H1 (cell line): ENCODE measurements around the gene NOTCH2. TPM values are rescaled to one million over a fixed set of nuclear protein-coding genes. Genes with fewer than 3 reads are reported as not detected.
"Not testable (repeated sequence)": the region's sequence is repeated elsewhere in the genome, so short reads cannot be mapped to it uniquely, and the experiment has no call there.

Experiments used
- CTCF ChIA-PET: fragments of 300-600 bp; sonication (Branson Sonifier 250); formaldehyde crosslinking; loops from one replicate; lab custom pipeline; 2021; ENCODE audit not compliant: partially characterized antibody; lab: Charles Lee
- POLR2A ChIA-PET: fragments of 300-600 bp; sonication (Branson Sonifier 250); formaldehyde crosslinking; loops from one replicate; lab custom pipeline; 2021; ENCODE audit warnings: inconsistent platforms; ENCODE audit not compliant: partially characterized antibody; lab: Charles Lee
- DNase-seq, 2 experiments: peaks; one replicate each; pipeline versions ENCODE4 v3.0.0 to v3.0.0-alpha.2; 2010 to 2022; ENCODE audit warnings: low spot score in 2 of 2, low read depth in 1 of 2, mixed read lengths in 1 of 2
- FAIRE-seq: peaks from 2 replicates; lab custom pipeline; 2011; peaks lifted over from hg19 to GRCh38; lab: Jason Lieb, UNC
- H2AFZ ChIP-seq: 2 replicates; pipeline ENCODE4 v1.8.1; 2012; ENCODE audit warnings: low read length, inconsistent platforms
- H2AK5ac ChIP-seq: 2 replicates; pipeline ENCODE4 v1.6.1; 2013; ENCODE audit warnings: low read depth, low read length
- H2BK120ac ChIP-seq: replicated peaks from 2 replicates; pipeline ENCODE3; 2013; ENCODE audit warnings: low read depth, low read length, inconsistent platforms
- H2BK12ac ChIP-seq: 2 replicates; pipeline ENCODE4 v1.6.1; 2013; ENCODE audit warnings: low read depth, low read length
- H2BK15ac ChIP-seq: 2 replicates; pipeline ENCODE4 v1.6.1; 2013; ENCODE audit warnings: low read length
- H2BK20ac ChIP-seq: 2 replicates; pipeline ENCODE4 v1.6.1; 2013; ENCODE audit warnings: low read length
- H2BK5ac ChIP-seq: 2 replicates; pipeline ENCODE4 v1.6.1; 2013; ENCODE audit warnings: low read depth, low read length
- H3K14ac ChIP-seq: 2 replicates; pipeline ENCODE4 v1.6.1; 2013; ENCODE audit warnings: inconsistent platforms; ENCODE audit not compliant: insufficient read length
- H3K18ac ChIP-seq: 2 replicates; pipeline ENCODE4 v1.6.1; 2013; ENCODE audit warnings: low read length; ENCODE audit errors: extremely low read depth
- H3K23ac ChIP-seq: 2 replicates; pipeline ENCODE4 v1.6.1; 2013; ENCODE audit warnings: inconsistent platforms; ENCODE audit not compliant: insufficient read length
- H3K23me2 ChIP-seq: 2 replicates; pipeline ENCODE4 v1.6.1; 2013; ENCODE audit warnings: low read depth, low read length
- H3K27ac ChIP-seq: 2 replicates; pipeline ENCODE4 v1.6.1; 2011; ENCODE audit warnings: low read depth, low read length, inconsistent platforms
- H3K27me3 ChIP-seq, 4 experiments: replicated peaks in 1 of 4; 1 replicate in 1 of 4; 2 replicates in 3 of 4; pipeline versions ENCODE4 v1.6.1 to v1.8.1; 2011 to 2013; ENCODE audit warnings: low read length in 3 of 4, mild to moderate bottlenecking in 3 of 4, inconsistent platforms in 2 of 4, mixed read lengths in 2 of 4, moderate library complexity in 1 of 4; ENCODE audit not compliant: control insufficient read depth in 3 of 4, insufficient read depth in 3 of 4; ENCODE audit errors: extremely low read depth in 1 of 4
- H3K36me3 ChIP-seq, 4 experiments: 2 replicates each; pipeline versions ENCODE4 v1.6.1 to v1.8.1; 2011 to 2013; ENCODE audit warnings: mild to moderate bottlenecking in 4 of 4, low read length in 3 of 4, moderate library complexity in 2 of 4, control low read depth in 1 of 4, inconsistent platforms in 1 of 4; ENCODE audit not compliant: insufficient read depth in 4 of 4, control insufficient read depth in 2 of 4
- H3K4ac ChIP-seq: replicated peaks from 2 replicates; pipeline ENCODE3; 2013; ENCODE audit warnings: low read length, low read depth, mixed read lengths, inconsistent platforms; ENCODE audit not compliant: insufficient read length
- H3K4me1 ChIP-seq, 4 experiments: replicated peaks in 1 of 4; 1 replicate in 1 of 4; 2 replicates in 3 of 4; pipeline versions ENCODE4 v1.6.1 to v1.8.1; 2011 to 2013; ENCODE audit warnings: low read length in 3 of 4, inconsistent platforms in 2 of 4, mixed read lengths in 1 of 4; ENCODE audit not compliant: insufficient read depth in 4 of 4, control insufficient read depth in 3 of 4
- H3K4me2 ChIP-seq, 2 experiments: 2 replicates each; pipeline versions ENCODE4 v1.6.1 to v1.8.1; 2011 to 2013; ENCODE audit warnings: low read depth in 2 of 2, low read length in 2 of 2, control low read depth in 1 of 2, inconsistent platforms in 1 of 2, mild to moderate bottlenecking in 1 of 2; ENCODE audit not compliant: insufficient read depth in 1 of 2
- H3K4me3 ChIP-seq, 4 experiments: fragments of 200-600, 300-600 bp in 1 of 4; sonication (generic), shearing (Covaris generic), sonication (Bioruptor Twin) in 1 of 4; 2 replicates each; pipeline versions ENCODE4 v1.5.1 to v1.8.1; 2011 to 2016; ENCODE audit warnings: low read length in 4 of 4, low read depth in 3 of 4, control low read depth in 2 of 4, inconsistent platforms in 2 of 4, mild to moderate bottlenecking in 2 of 4, mixed read lengths in 1 of 4, moderate library complexity in 1 of 4; ENCODE audit not compliant: insufficient read depth in 2 of 4; ENCODE audit errors: extremely low read depth in 1 of 4
- H3K56ac ChIP-seq: replicated peaks from 2 replicates; pipeline ENCODE3; 2013; ENCODE audit warnings: low read depth, mild to moderate bottlenecking, mixed read lengths, low read length, inconsistent platforms; ENCODE audit not compliant: insufficient read length
- H3K79me1 ChIP-seq: 2 replicates; pipeline ENCODE4 v1.6.1; 2013; ENCODE audit warnings: low read depth, low read length, control low read depth
- H3K79me2 ChIP-seq, 2 experiments: 2 replicates each; pipeline versions ENCODE4 v1.6.1 to v1.8.1; 2012 to 2013; ENCODE audit warnings: low read length in 2 of 2, mild to moderate bottlenecking in 2 of 2, inconsistent platforms in 1 of 2; ENCODE audit not compliant: insufficient read depth in 2 of 2, control insufficient read depth in 1 of 2
- H3K9ac ChIP-seq, 4 experiments: replicated peaks in 1 of 4; 1 replicate in 1 of 4; 2 replicates in 3 of 4; pipeline versions ENCODE4 v1.6.1 to v1.8.1; 2011 to 2013; ENCODE audit warnings: low read depth in 3 of 4, low read length in 3 of 4, control low read depth in 2 of 4, mild to moderate bottlenecking in 2 of 4, moderate library complexity in 2 of 4, inconsistent platforms in 1 of 4; ENCODE audit errors: extremely low read depth in 1 of 4
- H3K9me3 ChIP-seq, 2 experiments: 2 replicates each; pipeline versions ENCODE4 v1.6.1 to v1.8.1; 2012 to 2013; ENCODE audit warnings: mild to moderate bottlenecking in 2 of 2, moderate library complexity in 2 of 2, control low read depth in 1 of 2, inconsistent platforms in 1 of 2, low read depth in 1 of 2, low read length in 1 of 2, mixed read lengths in 1 of 2; ENCODE audit not compliant: insufficient read depth in 2 of 2
- H4K20me1 ChIP-seq, 2 experiments: replicated peaks in 1 of 2; 2 replicates each; pipeline versions ENCODE3 to v1.8.1; 2011 to 2013; ENCODE audit warnings: inconsistent platforms in 2 of 2, low read length in 2 of 2, mild to moderate bottlenecking in 1 of 2; ENCODE audit not compliant: insufficient read depth in 2 of 2, control insufficient read depth in 1 of 2
- H4K5ac ChIP-seq: 2 replicates; pipeline ENCODE4 v1.6.1; 2013; ENCODE audit warnings: low read length, low read depth, mixed read lengths, inconsistent platforms; ENCODE audit not compliant: insufficient read length
- H4K8ac ChIP-seq: 2 replicates; pipeline ENCODE4 v1.8.0; 2013; ENCODE audit warnings: mild to moderate bottlenecking, moderate library complexity, low read length, inconsistent platforms; ENCODE audit not compliant: insufficient read depth; ENCODE audit errors: extremely low read depth
- H4K91ac ChIP-seq: replicated peaks from 2 replicates; pipeline ENCODE3; 2013; ENCODE audit warnings: low read length, mixed read lengths, inconsistent platforms; ENCODE audit not compliant: insufficient read length
- WGBS, 2 experiments: shearing (Covaris generic) in 1 of 2; methylation state at CpG; one replicate each; pipeline versions ENCODE4 v1.1.6 to v1.1.7; 2013 to 2015; ENCODE audit warnings: low lambda C conversion rate in 2 of 2, mixed read lengths in 2 of 2, inconsistent platforms in 1 of 2, low coverage in 1 of 2, missing lambda C conversion rate in 1 of 2; ENCODE audit not compliant: insufficient replicate concordance in 2 of 2, insufficient coverage in 1 of 2, insufficient read length in 1 of 2; ENCODE audit errors: extremely low coverage in 1 of 2, missing lambda C conversion rate in 1 of 2; 5-methylcytosine and 5-hydroxymethylcytosine counted together
- polyA plus RNA-seq, 7 experiments: library from polyadenylated mRNA; depleted of rRNA in 3 of 7; stranded (reverse) in 5 of 7; unstranded in 2 of 7; fragments of >200 nt in 5 of 7; fragments of 200-250 nt in 2 of 7; gene quantifications; 1 replicate in 5 of 7; 2 replicates in 1 of 7; 4 replicates in 1 of 7; pipeline versions ENCODE4 v1.2.1 to v1.2.3, GENCODE V29; 2011 to 2013; ENCODE audit warnings: missing spikeins in 2 of 7, mixed read lengths in 2 of 7
- total RNA-seq: library from RNA; stranded (reverse); fragmentation: NEBNext Ultra II Directional; extraction: Animal tissue kit (Norgen Biotek cat#: 25700); gene quantifications from 2 replicates; pipeline ENCODE4 v1.2.1, GENCODE V29; 2021

Gene NOTCH2
- total and polyA plus RNA-seq, 2 of the 8 experiments (the other 6 are each of a cell fraction or from before 2014, with no cell fraction given) = 17.7 to 63.0 TPM

DNA sequence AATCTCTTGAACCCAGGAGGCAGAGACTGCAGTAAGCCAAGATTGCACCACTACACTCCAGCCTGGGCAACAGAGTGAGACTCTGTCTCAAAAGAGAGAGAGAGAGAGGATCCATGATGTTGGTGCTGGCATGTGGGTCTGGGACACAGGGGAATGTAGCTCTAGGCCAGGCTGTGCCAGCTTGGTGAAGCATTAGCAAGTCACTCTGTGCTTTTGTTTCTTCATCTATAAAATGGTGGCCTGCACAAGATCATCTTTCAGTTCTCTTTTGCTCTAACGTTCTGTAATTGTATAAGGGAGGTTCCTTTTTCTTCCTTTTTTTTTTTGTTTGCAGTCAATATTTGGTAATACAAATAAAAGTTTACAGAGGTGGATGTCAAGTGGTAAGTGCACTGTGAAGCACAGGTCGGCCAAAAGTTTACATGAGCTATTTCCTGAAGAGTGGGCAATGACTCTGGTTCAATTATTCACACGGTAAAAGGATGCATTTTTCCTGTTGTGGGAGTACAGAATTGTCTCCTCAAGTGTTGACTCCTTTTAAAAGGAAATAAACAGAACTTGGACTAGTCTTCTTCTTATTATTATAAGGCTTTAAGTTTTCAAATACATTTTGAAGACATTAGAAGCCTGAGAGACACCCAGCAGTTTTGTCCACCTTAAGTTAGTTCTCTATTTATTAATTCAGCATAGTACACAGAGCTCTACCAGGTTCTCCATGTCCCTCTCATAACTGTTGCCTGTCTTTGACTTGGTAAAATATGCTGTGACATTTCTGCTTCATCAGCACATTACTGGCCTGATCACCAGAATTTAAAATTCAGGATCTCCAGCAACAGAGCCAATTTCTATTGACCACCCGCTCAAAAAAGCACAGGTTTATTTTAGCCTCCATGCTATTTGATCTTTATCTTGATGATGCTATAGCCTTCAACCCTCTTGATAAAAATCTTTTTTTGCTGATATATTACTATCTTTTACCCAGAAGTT lies 23.1 kb upstream of the NOTCH2 start:
- H3K79me1 ChIP-seq, H2BK5ac ChIP-seq, H2BK15ac ChIP-seq, H2AFZ ChIP-seq, POLR2A ChIA-PET, H4K91ac ChIP-seq, H3K23me2 ChIP-seq, H3K56ac ChIP-seq, H3K4me3 ChIP-seq, H4K20me1 ChIP-seq, H3K27ac ChIP-seq, H3K14ac ChIP-seq, FAIRE-seq, H3K4me2 ChIP-seq, H3K9me3 ChIP-seq, H3K79me2 ChIP-seq, H3K36me3 ChIP-seq, DNase-seq, H2BK120ac ChIP-seq, H2AK5ac ChIP-seq, H3K4me1 ChIP-seq, CTCF ChIA-PET, H2BK20ac ChIP-seq, H3K23ac ChIP-seq, H3K4ac ChIP-seq, H4K8ac ChIP-seq, H4K5ac ChIP-seq, H3K18ac ChIP-seq, H3K9ac ChIP-seq, H2BK12ac ChIP-seq, H3K27me3 ChIP-seq: not testable (repeated sequence)
- WGBS, 2 experiments = 90% methylated on average over 3 of the region's 4 CpGs; no CpG with 5 or more reads in 1 of the 2 experiments
